SH-SY5Y (cell line): Measurements from ENCODE around the gene STX2.

Source experiments
- GATA2 ChIP-seq: IDR thresholded peaks from 2 replicates; pipeline ENCODE4 v1.6.1; 2011; ENCODE audit warnings: mild to moderate bottlenecking, low read depth, low read length
- GATA3 ChIP-seq: IDR thresholded peaks from 2 replicates; pipeline ENCODE4 v1.6.1; 2011; ENCODE audit warnings: low read depth, mild to moderate bottlenecking, low read length, moderate library complexity

DNA sequence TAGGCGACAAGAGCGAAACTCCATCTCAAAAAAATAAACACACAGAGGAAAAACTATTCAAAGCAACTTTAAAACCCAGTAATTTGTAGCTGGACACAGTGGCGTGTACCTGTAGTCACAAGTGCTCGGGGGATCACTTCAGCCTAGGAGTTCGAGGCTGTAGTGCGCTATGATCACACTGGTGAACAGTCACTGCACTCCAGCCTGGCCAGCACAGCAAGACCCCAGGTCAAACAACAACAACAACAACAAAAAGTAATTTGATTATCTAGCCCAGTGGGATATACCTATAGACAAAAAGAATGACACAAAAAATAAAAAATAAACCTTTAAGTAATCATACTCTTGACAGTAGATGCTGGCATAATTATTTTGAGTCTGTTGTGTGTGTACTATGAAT is 29.3 kb downstream of the STX2 start:
- TF ChIP-seq GATA2: no peak
- TF ChIP-seq GATA3: no peak
